NCI-H187 (cell line): Measurements from ENCODE around the gene SORCS3.

Experiments
- DNase-seq, 2 experiments: peaks; one replicate each; lab custom pipeline; 2025; lab: John Stamatoyannopoulos, UW

The SORCS3 gene

GRCh38 chr10:104641187-104641936 is at the start of gene SORCS3:
Gene SORCS3, plus strand, starts transcription at chr10:104641290.
- DNase-seq = no peak

- no peak for DNase-seq
These were observed 49.6 kb upstream of the SORCS3 start for GRCh38 chr10:104591441-104591840.

- no peak for DNase-seq
These were observed 39.9 kb upstream of the SORCS3 start for GRCh38 chr10:104601166-104601565.

DNA sequence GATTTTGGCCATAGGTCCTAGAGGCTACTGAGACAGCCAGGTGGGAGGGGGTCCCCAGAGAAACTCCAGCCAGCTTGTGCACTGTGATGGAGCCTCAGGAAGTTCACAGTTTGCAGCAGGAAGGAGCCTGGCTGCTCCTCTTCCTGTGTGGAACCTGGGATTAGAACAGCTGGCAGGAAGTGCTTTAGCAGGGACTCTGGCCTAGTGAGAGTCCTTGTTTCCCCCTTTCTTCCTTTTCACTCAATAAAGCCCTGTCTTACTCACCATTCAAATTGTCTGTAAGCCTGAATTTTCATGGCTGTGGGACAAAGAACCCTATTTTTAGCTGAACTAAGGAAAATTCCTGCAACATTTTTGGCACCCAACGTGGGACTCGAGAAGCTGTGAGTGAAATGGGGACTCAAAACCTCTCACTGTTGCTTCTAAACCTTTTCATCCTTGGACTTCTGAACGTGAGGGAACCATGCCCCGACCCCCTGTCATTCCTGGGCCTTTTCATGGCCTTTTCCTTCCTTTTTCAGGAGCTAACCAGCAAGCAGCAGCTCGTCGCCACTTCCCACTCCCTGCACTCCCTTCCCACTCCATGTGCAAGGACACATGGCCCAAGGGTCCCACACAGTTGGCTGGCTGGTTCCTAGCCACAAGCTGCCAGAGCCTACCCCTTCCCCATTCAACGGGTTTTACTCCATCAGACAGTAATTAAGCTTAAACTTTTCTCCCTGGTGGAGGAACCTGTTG is 32.8 kb upstream of the SORCS3 start:
- no peak for DNase-seq

DNA sequence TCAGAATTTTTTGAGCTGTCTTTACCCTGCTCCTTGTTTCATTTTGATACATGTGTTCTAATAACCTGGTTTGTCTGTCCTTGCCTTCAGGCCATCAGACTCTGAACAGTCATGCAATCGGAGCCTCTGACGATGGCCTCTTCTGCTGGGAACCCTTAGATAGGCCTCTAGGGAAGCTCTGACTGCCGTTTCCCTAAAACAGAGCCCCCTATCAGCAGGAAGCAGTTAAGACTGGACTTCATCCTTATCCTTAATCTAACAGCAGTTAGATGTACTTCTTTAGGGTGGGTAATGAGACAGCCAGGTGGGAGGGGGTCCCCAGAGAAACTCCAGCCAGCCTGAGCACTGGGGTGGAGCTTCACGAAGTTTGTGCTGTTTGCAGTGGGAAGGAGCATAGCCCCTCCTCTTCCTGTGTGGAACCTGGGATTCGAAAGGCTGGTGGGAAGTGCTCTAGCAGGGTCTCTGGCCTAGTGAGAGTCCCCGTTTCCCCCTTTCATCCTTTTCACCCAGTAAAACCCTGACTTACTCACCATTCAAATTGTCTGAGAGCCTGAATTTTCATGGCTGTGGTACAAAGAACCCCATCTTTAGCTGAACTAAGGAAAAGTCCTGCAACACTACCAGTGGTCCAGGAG is 28.4 kb upstream of the SORCS3 start:
- DNase-seq = no peak

GRCh38 chr10:104613406-104613805 is 27.7 kb upstream of the SORCS3 start:
- DNase-seq = no peak

- DNase-seq = no peak
These were observed 26.8 kb upstream of the SORCS3 start for GRCh38 chr10:104614245-104614831.

DNA sequence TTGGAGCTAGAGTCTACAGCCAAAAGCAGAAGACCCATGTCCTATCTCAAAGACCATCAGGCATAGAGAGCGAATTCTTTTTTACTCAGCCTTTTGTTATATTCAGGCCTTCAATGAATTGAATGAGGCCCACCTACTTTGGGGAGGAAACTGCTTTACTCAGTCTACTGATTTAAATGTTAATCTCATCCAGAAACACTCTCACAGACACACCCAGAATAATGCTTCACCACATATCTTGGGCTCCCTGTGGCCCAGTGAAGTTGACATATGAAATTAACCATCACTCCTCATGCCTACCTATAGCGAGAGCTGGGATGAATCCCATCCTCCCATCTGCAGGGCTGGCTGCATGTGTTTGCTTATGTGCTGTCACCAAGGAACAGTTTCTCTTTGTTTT is 26.0 kb upstream of the SORCS3 start:
- DNase-seq = no peak

- DNase-seq = no peak
These were observed 23.3 kb upstream of the SORCS3 start for GRCh38 chr10:104617831-104618230.

GRCh38 chr10:104622175-104622574 is 18.9 kb upstream of the SORCS3 start:
- no peak for DNase-seq

GRCh38 chr10:104622598-104623209 is 18.4 kb upstream of the SORCS3 start:
- no peak for DNase-seq

GRCh38 chr10:104630731-104631130 is 10.4 kb upstream of the SORCS3 start:
- no peak for DNase-seq

DNA sequence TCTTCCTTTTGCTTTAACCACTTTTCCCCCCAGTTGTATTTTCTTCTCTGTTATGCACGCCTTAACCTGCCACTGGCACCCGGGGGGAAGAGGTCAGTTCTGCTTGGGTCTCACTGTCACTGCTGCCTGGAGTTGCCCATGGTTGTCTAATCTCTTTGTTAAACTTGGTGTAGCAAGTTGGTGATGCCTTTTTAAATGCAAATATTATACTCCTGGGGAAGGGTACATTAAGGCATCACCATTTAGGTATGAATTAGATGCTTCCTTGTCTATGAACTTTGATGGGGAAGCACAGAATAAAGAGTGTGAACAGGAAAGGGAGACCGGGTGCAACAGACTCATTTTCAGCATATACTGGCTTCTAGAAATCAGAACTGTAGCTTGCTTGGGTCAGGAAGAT is 9.1 kb upstream of the SORCS3 start:
- DNase-seq = no peak

DNA sequence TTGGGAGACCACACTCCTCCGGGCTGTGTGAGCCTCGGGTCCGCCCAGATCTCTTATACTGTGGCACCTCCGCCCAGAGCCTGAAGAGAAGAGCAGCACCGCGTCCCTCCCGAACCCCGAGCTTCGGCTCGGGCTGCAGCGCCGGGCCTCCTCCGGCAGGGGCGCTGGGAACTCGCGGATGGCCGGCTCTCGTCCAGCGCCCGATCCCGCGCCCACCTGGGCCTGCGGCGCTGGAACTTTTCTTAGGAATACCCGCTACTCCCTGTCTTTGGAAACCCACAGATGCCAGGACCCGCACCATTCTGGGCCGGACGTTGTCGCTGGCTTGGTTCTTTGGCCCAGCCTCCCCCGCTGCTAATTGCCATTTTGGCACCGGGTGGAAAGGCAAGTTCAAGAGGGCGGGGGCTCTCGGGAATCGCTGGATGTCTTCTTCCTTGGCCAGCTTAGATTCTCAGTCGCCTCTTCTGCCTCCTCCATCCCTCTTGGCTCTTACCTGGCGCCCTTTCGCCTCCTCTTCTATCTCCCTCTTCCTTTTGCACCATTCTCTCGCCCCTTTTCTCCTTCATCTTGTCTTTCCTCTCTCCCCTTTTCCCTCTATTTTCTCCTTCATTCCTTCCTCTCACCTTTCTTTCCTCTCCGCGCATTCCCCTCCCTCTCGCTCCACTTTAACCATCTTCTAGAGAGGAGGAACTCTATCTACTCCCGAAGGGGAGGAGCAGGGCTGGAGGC is 2.1 kb upstream of the SORCS3 start:
- DNase-seq = no peak

- no peak for DNase-seq
These were observed 1.3 kb upstream of the SORCS3 start for GRCh38 chr10:104639590-104640338.

DNA sequence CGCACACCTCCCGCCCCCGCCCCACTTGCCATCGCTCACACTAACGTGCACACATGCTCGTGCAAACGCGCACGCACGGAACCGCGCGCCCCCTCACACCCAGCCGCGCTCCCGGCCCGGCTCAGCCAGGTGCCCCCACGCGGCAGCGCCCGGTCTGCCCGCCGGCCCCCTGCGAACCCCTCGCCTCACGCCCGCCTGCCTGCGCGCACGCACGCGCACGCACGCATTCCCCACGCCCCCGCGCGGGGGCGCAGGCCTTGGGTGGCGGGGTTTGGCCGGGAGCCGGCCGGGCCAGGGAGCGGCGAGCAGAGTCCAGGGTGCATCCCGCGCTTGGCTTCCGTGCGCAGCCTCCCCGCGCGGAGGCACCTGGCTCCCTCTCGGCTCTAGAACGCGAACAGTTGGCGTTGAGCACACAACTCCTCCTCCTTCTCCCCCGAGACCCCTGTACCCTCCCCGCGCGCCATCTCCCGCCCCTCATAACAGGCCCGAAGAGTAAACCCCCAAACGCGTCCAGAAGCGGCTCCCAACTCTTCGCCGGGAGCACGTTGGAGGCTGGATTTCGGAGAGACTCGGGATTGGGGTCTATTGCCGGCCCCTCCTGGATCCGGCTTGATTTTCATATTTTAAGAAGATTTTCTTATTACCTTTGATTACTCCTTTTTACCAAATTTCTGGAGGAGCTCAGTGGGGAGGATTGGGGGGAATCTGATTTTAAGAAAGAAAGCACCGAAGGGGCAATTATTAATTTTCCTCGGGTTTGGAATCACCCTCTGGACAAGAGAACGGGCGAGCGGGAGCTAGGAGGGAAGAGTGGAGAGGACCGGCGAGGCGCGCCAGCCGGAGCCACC is 527 bp upstream of the SORCS3 start:
- DNase-seq = no peak

- DNase-seq = no peak
These were observed 1.0 kb downstream of the SORCS3 start for GRCh38 chr10:104641937-104642657.

DNA sequence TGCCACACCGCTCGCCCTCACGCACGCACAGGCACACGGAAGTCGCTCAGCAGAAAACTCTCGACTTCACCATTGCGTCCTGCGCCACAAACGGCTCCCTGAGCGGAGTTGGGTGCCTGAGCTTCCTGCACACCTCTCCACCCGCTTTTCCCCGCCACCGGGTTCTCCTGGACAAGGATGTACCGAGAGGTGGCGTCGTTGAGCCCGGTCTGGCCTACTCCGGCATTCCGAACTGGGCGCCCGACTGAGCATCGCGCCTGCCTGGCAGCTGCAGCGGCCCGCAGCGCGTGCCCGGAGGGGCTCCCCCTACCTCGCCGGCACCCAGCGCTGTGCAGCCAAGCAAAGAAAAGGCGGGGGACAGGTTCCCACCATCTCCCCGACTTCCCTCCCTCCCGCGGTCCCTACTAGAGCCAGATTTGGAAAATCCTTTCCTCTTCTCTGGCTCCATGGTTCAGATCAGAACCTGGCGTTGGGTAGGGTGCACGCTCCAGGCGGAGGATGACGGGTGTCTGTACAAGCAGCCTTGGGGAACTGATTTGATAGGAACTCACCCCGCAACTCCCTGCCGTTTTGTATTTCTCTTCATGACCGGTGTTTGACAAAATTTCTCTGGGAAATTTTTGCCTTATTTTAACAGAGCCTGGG is 1.7 kb downstream of the SORCS3 start:
- no peak for DNase-seq

DNA sequence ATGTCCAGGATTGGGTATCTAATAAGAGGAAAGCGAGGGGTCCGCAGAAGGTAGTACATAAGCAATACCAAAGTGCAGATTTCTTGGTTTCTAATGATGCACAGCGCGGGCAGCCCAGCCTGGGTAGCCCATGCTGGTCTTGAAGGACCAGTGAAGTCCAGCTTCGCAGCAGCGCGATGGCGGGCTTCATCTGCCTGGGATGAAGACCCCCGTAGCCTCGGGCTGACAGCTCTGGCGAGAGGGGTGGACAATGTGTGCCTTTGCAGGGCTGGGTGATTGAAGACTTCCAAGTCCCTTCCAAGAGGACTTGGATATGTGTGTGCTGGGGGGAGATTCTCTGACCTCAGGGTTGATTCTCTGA is 2.2 kb downstream of the SORCS3 start:
- no peak for DNase-seq
